HG02981 (cell line): ENCODE measurements around the gene KCNQ1.
"Not testable (repeated sequence)": the region's sequence is repeated elsewhere in the genome, so short reads cannot be mapped to it uniquely, and the experiment has no call there.

Experiments used
- ATAC-seq: cut with Tn5 transposase; IDR thresholded peaks from one replicate; pipeline ENCODE4 v1.9.1; 2021; ENCODE audit warnings: mild to moderate bottlenecking, moderate library complexity; ENCODE audit not compliant: unreplicated experiment

Gene KCNQ1

DNA sequence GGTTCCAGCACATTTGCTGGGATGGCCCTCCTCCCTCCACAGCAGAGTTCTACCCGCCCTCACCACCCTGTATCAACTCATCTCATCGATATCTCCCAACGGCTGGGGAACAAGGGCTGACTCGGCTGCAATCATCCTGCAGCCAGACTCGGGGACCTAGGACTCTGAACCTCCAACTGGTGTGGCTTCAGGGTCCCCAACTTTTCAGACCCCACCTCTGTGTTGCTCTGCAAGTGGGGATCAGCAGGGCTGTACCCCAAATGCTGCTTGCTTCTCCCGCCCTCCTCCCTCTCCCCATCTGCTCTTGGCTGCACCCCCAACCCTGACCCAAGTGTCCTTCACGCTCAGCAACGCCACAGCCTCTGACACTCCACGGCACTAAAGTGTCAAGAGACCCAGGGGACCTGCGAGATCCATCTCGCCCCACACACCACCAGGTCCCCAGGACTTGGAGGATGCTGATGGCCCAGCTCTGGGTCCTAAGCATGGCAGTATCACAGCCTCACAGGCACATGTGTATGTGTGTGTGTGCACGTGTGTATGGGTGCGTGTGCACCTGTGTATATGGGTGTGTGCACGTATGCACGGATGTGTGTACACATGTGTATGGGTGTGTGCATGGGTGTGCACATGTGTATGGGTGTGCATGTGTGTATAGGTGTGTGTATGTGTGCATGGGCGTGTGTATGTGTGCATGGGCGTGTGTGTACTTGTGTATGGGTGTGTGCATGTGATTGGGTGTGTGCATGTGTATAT lies 26.4 kb downstream of the KCNQ1 start:
- ATAC-seq = no peak

DNA sequence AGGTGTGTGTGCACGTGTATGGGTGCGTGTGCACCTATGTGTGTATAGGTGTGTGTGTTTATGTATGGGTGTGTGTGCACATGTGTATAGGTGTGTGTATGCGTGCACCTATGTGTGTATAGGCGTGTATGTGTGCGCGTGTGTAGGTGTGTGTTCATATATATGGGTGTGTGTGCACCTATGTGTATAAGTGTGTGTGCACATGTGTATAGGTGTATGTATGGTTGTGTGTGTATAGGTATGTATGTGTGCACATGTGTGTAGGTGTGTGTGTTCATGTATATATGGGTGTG lies 26.9 kb downstream of the KCNQ1 start:
- ATAC-seq = no peak

DNA sequence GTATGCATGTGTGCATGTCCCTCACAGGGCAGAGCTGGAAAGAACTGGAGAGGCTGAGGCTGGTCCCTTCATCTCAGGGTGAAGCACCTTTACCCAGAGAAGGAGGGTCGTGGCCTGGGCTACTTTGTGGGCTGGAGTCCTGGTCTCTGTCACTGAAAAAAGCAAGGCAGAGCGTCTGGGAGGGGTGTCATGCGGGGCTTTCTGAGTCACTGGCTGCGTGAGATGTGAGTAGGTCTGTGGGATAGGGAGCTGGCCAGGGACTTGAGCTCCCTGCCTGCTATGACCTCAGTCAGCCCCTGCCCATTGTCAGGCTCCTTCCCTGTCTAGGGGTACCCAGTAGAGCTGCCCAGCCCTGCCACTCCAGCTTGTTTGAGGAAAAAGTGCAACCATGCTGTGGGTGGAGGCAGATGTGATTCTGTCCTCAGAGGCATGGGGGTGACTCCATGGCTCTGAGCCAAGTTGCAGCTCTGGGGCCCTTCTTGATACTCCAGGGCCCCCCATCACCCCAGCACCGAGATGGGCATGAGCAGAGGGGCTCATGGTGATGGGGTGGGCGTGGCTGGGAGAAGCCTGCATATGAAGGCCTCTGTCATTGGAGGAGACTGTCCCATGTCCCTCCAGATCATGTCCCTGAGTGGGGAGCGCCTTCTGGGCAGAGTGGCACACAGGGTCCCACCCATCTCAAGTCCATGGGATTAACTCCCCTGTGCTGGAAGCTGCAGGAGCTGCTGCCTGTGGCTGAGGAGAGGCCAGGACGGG lies 27.8 kb downstream of the KCNQ1 start:
- ATAC-seq = no peak

DNA sequence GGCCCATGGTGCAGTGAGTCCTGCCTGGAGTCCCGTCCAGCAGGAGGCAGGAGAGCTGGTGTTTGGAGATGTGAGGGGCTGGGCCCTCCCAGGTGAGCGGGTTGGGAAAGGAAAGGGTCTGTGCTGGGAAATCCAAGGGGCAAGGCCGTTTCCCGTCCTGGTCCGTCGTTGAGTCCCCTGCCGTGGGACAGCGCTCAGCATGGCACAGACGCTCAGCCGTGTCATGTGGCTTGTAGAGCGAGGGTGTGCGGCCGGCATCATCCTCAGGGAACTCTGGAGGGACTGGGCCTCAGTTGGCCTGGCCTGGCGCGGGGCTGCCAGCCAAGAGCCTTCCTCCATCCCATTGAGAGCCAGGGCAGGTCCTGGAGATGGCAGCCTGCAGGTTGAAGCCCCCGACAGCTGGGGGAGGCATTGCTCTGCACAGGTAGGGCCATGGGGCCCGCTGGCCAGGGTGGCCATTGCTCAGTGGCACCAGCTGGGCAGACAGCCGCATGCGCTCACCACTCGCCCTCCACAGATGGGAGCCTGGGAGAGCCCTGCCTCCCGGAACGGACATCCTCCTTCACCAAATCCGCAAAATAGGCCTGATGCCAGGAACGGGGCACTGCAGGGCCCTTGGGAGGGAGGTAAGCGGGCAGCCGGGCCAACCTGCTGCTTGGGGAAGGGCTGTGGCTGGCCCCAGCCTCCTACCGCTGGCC lies 28.7 kb downstream of the KCNQ1 start:
- ATAC-seq = no peak

- no peak for ATAC-seq
Measured at GRCh38 chr11:2474059-2474901, 29.5 kb downstream of the KCNQ1 start.

DNA sequence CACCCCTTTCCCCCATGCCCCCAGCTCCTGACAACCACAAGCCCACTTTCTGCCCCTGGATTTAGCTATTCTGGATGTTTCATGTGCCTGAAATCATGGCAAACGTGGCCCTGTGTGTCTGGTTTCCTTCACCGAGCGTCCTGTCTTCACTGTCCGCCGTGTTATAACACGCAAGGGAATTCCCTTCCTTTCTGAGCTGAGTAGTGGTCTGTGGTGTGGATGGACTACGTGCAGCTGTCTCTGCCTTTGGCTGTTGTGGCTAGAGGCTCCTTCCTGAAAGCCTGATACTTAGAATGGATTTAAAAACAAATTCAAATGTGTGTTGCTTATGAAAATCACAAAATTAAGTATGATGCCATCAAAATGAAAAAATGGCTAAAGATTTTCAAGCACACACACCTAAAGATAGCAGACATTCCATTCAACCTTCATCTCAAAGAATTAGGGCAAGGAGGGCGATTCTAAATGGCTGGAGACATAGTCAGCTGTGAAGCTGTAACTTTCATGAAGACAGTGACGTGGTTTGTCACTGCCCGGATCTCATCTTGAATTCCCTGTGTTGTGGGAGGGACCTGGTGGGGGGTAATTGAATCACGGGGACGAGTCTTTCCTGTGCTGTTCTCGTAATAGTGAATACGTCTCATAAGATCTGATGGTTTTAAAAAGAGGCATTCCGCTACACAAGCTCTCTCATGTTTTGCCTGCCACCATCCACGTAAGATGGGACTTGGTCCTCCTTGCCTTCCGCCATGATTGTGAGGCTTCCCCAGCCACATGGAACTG lies 30.5 kb downstream of the KCNQ1 start:
- no peak for ATAC-seq

GRCh38 chr11:2477254-2477653 lies 32.4 kb downstream of the KCNQ1 start:
- no peak for ATAC-seq

GRCh38 chr11:2477936-2478335 lies 33.1 kb downstream of the KCNQ1 start:
- ATAC-seq = no peak

- ATAC-seq = not testable (repeated sequence)
Measured at GRCh38 chr11:2480067-2480873, 35.5 kb downstream of the KCNQ1 start.

- ATAC-seq = no peak
Measured at GRCh38 chr11:2480874-2481220, 36.0 kb downstream of the KCNQ1 start.

DNA sequence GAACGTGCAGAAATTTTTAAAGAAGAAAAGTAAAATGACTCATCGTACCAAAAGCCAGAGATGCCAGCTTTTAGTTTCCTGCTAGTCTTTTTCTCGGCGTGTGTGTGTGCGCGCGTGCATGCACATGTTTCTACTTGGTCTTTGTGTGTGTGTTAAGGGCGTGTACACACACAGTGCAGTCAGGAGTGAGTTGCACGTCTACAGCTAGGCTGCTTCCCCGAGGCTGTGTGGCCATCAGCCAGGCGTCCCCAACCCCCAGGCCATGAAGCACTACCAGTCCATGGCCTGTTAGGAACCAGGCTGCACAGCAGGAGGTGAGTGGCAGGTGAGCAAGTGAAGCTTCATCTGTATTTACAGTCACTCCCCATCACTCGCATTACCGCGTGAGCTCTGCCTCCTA lies 36.4 kb downstream of the KCNQ1 start:
- ATAC-seq = no peak

DNA sequence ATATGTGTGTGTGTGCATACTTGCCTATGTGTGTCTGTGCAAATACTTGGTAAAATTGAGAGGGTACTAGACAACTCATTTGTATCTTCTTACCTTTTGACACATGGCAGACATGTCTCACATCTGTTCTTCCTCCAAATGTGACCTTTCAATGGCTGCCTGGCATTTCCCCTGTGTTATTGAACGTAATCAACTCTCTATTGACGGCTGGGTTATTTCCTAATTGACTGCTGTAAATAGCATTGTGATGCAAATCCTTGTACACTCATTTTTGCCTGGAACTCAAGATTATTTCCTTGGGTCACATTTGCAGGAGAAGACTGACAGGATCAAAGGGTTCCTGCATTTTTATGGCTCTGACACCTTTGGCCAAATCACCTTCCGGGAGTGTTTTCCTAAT lies 37.4 kb downstream of the KCNQ1 start:
- ATAC-seq = no peak

- ATAC-seq = no peak
Measured at GRCh38 chr11:2482745-2483144, 37.9 kb downstream of the KCNQ1 start.

DNA sequence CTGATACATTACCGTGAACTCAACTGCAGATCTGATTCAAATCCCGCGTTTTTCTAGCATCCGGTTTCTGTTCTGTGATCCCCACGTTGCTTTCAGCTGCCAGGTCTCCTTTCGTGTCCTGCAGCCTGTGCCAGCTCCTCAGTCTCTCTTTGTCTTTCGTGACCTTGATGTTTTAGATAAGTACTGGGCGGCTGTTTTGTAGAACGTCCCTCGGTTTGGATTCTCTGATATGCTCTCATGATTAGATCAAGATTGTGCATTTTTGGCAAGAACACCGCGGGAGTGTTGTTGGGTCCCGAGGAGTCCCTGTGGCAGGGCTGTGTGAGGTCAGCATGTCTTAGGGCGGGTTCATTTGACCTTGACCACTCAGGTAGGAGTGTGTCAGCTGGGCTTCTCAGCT lies 38.6 kb downstream of the KCNQ1 start:
- no peak for ATAC-seq

- no peak for ATAC-seq
Measured at GRCh38 chr11:2484576-2485125, 39.8 kb downstream of the KCNQ1 start.

- no peak for ATAC-seq
Measured at GRCh38 chr11:2488004-2488403, 43.2 kb downstream of the KCNQ1 start.

DNA sequence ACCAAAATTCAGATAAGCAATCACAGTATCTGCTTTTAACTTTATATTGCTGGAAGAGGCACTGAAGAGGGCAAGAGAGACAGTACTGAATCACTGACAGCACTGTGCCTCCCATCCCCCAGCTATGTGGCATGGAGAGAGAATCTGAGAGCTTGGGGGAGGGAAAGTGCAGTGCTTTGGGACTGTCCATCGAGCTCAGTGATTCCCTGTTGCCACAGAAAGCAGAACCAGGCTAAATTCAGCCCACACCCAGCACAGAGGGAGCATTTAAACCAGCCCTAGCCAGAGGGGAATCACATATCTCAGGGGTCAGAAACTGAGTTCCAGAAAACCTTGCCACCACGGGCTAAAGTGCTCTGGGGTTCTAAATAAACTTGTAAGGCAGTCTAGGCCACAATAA lies 44.3 kb downstream of the KCNQ1 start:
- ATAC-seq = no peak

GRCh38 chr11:2497951-2498350 lies 53.1 kb downstream of the KCNQ1 start:
- not testable (repeated sequence) for ATAC-seq

- ATAC-seq = no peak
Measured at GRCh38 chr11:2498750-2499149, 53.9 kb downstream of the KCNQ1 start.
